ENCODE results near the gene DENND6B. TPM values are rescaled to one million over a fixed set of nuclear protein-coding genes. Genes with fewer than 3 reads are reported as not detected.

Gene DENND6B
- total RNA-seq, 1 donor from 2014 or later = 1.0 TPM

DNA sequence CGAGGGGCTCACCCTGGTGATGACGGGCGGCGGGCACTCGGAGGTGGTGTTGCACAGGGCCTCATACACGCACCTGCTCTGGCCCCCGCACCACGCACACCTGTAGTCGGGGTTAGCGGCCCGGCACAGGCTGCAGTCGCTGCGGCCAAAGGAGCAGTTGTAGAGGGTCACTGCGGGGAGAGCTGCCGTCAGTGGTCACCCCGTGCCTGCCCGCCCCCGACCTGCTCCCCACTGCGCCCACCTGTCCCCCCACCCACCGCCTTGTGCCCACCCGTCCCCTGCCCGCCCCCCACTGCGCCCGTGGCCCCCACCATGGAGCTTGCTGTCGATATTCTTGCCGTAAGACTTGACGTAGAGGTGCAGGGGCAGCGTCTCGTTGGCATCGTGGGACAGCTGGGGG lies 43.0 kb downstream of the DENND6B start:
- no peak overlapping the region for H2AFZ ChIP-seq (replicated peaks)
- no peaks in the 10 kb centered on the region for H3F3A ChIP-seq (ENCODE audit: low read depth)
- no peak overlapping the region for H3K27ac ChIP-seq
- TF ChIP-seq EZH2phosphoT487 (IDR thresholded peaks at IDR 0.05) (no peak), EZH2 (IDR thresholded peaks at IDR 0.05) (no peak)
- TF ChIP-seq, protein P1, sequence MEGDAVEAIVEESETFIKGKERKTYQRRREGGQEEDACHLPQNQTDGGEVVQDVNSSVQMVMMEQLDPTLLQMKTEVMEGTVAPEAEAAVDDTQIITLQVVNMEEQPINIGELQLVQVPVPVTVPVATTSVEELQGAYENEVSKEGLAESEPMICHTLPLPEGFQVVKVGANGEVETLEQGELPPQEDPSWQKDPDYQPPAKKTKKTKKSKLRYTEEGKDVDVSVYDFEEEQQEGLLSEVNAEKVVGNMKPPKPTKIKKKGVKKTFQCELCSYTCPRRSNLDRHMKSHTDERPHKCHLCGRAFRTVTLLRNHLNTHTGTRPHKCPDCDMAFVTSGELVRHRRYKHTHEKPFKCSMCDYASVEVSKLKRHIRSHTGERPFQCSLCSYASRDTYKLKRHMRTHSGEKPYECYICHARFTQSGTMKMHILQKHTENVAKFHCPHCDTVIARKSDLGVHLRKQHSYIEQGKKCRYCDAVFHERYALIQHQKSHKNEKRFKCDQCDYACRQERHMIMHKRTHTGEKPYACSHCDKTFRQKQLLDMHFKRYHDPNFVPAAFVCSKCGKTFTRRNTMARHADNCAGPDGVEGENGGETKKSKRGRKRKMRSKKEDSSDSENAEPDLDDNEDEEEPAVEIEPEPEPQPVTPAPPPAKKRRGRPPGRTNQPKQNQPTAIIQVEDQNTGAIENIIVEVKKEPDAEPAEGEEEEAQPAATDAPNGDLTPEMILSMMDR (IDR thresholded peaks at IDR 0.05) = no peak
- H3K4me3 ChIP-seq = no peak overlapping the region
- peaks cover 18% of the 10 kb centered on the region for H4K20me1 ChIP-seq (ENCODE audit: low read depth)
- H3K9me3 ChIP-seq (ENCODE audit: low read depth) = no peaks in the 10 kb centered on the region
- H3K36me3 ChIP-seq = no peaks in the 10 kb centered on the region
- H3K4me1 ChIP-seq = no peaks in the 10 kb centered on the region
- H3K4me2 ChIP-seq = no peak overlapping the region
- Mint-ChIP-seq H3K4me1 (no peaks in the 10 kb centered on the region), H3K27ac (no peak overlapping the region), H3K4me3 (no peak overlapping the region), H3K36me3 (peaks cover 6% of the 10 kb centered on the region), H3K9me3 (no peaks in the 10 kb centered on the region), H3K27me3 (ENCODE audit: insufficient read depth, low read depth) (no peaks in the 10 kb centered on the region)
- no peaks in the 10 kb centered on the region for H3K27me3 ChIP-seq
- no peak overlapping the region for H3K9ac ChIP-seq
- no peaks in the 10 kb centered on the region for H3K79me2 ChIP-seq (ENCODE audit: low read depth)
- DNase-seq (ENCODE audit: low spot score) = no peak

GRCh38 chr22:50282361-50283155 lies 44.3 kb downstream of the DENND6B start:
- Histone ChIP-seq H3K9me3 (ENCODE audit: low read depth) (no peaks in the 10 kb centered on the region), H3K4me2 (no peak overlapping the region), H3K79me2 (ENCODE audit: low read depth) (no peaks in the 10 kb centered on the region), H3K4me1 (no peaks in the 10 kb centered on the region), H3K9ac (no peak overlapping the region), H3K27me3 (no peaks in the 10 kb centered on the region), H3K36me3 (no peaks in the 10 kb centered on the region), H2AFZ (replicated peaks) (no peak overlapping the region), H3F3A (ENCODE audit: low read depth) (no peaks in the 10 kb centered on the region), H4K20me1 (ENCODE audit: low read depth) (peaks cover 11% of the 10 kb centered on the region), H3K4me3 (no peak overlapping the region), H3K27ac (no peak overlapping the region)
- no peaks in the 10 kb centered on the region for H3K9me3 Mint-ChIP-seq
- no peak for DNase-seq (ENCODE audit: low spot score)
- H3K27ac Mint-ChIP-seq = no peak overlapping the region
- H3K4me1 Mint-ChIP-seq = no peaks in the 10 kb centered on the region
- no peak overlapping the region for H3K4me3 Mint-ChIP-seq
- no peak for TF ChIP-seq EZH2phosphoT487 (IDR thresholded peaks at IDR 0.05)
- TF ChIP-seq, protein P1 (IDR thresholded peaks at IDR 0.05) = no peak
- TF ChIP-seq EZH2 (IDR thresholded peaks at IDR 0.05) = no peak
- H3K36me3 Mint-ChIP-seq = peaks cover 5% of the 10 kb centered on the region
- H3K27me3 Mint-ChIP-seq (ENCODE audit: insufficient read depth, low read depth) = no peaks in the 10 kb centered on the region

DNA sequence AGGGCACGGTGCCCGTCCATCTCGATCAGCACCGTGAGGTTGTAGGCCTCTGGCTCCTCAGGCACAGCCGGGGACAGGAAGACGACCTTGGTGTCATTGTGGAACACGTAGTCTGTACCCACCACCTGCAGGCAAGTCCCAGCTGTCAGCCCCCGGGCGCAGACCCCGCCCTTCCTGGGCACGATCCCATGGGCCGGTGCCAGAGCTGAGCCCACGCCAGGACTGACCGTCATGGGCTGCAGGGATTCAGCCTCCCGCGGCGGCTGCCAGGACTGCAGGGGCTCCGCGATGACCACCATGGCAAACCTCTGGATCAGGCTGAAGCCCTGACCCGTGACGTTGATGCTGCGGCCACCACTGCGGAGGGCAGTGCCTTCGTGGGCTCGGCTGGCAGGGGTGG lies 44.9 kb downstream of the DENND6B start:
- H3K27ac Mint-ChIP-seq = no peak overlapping the region
- H3K36me3 ChIP-seq = no peaks in the 10 kb centered on the region
- H3K36me3 Mint-ChIP-seq = peaks cover 10% of the 10 kb centered on the region

More for the DNA sequence above, 44.9 kb downstream of the DENND6B start:
- no peaks in the 10 kb centered on the region for H3K9me3 ChIP-seq (ENCODE audit: low read depth)
- no peak overlapping the region for H3K4me3 Mint-ChIP-seq
- no peak overlapping the region for H2AFZ ChIP-seq (replicated peaks)
- H3K9me3 Mint-ChIP-seq = no peaks in the 10 kb centered on the region
- no peak overlapping the region for H3K9ac ChIP-seq
- no peaks in the 10 kb centered on the region for H3K27me3 Mint-ChIP-seq (ENCODE audit: insufficient read depth, low read depth)
- TF ChIP-seq, protein P1 (IDR thresholded peaks at IDR 0.05) = no peak
- TF ChIP-seq EZH2phosphoT487 (IDR thresholded peaks at IDR 0.05) (no peak), EZH2 (IDR thresholded peaks at IDR 0.05) (no peak)
- no peaks in the 10 kb centered on the region for H3K4me1 ChIP-seq
- H3K79me2 ChIP-seq (ENCODE audit: low read depth) = no peaks in the 10 kb centered on the region
- H3F3A ChIP-seq (ENCODE audit: low read depth) = no peaks in the 10 kb centered on the region
- no peak overlapping the region for H3K4me2 ChIP-seq
- H3K4me1 Mint-ChIP-seq = no peaks in the 10 kb centered on the region
- no peaks in the 10 kb centered on the region for H3K27me3 ChIP-seq
- H3K27ac ChIP-seq = no peak overlapping the region
- H4K20me1 ChIP-seq (ENCODE audit: low read depth) = peaks cover 7% of the 10 kb centered on the region
- no peak for DNase-seq (ENCODE audit: low spot score)
- no peak overlapping the region for H3K4me3 ChIP-seq

All from neural progenitor cell (in vitro differentiated cells).